ENCODE measurements around the gene ITGAV.

Gene ITGAV

GRCh38 chr2:186617771-186618170 is 27.9 kb downstream of the ITGAV start:
- TF ChIP-seq CTCF (IDR thresholded peaks at IDR 0.05; ENCODE audit: low read depth, low read length, missing control alignments), result no peak
- H3K4me3 ChIP-seq (replicated peaks; ENCODE audit: low read depth, low read length), result no peak overlapping the region
- no peak for DNase-seq (ENCODE audit: extremely low read depth, low read depth)

DNA sequence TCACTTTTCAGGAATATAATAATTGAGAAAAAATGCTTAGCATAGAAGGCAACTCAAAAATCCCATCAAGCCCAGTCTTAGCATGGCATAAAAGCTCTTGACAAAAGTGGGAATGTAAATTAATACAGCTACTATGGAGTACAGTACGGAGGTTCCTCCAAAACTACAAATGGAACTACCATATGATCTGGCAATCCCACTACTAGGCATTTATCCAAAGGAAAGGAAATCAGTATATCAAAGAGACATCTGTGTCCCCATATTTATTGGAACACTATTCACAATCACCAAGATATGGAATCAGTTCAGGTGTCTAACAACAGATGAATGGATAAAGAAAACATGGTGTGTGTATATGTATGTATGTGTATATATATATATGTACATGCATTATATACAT is 28.8 kb downstream of the ITGAV start:
- no peak for TF ChIP-seq CTCF (IDR thresholded peaks at IDR 0.05; ENCODE audit: low read depth, low read length, missing control alignments)
- H3K4me3 ChIP-seq (replicated peaks; ENCODE audit: low read depth, low read length), result no peak overlapping the region
- no peak for DNase-seq (ENCODE audit: extremely low read depth, low read depth)

DNA sequence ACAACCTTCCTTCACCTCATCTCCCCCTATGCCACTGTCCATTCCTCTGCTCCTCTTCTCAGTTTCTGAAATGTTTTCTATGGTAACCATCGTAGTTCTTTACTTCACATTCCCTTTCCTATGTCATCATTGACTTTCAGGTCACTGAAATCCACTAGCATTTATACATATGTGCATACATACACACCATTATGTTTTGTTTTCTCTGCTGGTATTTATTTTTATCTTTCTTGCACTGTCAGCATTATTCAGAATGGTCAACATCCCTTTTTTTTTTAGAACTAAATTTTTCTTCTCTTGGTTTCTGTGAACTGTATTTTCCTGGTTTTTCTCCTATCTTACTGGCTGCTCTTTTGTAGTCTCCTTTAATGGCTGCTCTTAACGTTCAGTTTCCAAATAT is 33.2 kb downstream of the ITGAV start:
- no peak for DNase-seq (ENCODE audit: extremely low read depth, low read depth)
- TF ChIP-seq CTCF (IDR thresholded peaks at IDR 0.05; ENCODE audit: low read depth, low read length, missing control alignments), result no peak
- H3K4me3 ChIP-seq (replicated peaks; ENCODE audit: low read depth, low read length), result no peak overlapping the region

DNA sequence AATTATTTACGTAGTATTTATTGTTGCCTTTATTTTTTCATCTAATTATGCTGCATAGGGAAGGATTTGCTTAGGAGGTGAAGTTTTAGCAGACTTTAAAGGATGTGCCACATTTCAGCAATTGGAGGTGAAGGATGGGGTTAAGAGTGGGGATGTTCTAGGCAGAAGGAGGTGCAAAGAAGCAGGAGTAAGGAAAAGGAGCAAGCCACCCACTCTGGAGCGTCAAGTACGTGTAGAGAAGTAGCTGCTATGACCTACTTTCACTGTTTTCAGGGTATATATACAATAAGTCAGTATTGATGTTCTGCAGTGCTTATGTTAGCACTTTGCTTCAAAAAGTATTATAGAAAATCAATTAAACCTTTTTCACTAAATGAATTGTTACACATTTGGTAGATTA is 34.4 kb downstream of the ITGAV start:
- TF ChIP-seq CTCF (IDR thresholded peaks at IDR 0.05; ENCODE audit: low read depth, low read length, missing control alignments), result no peak
- DNase-seq (ENCODE audit: extremely low read depth, low read depth), result no peak
- H3K4me3 ChIP-seq (replicated peaks; ENCODE audit: low read depth, low read length), result no peak overlapping the region

DNA sequence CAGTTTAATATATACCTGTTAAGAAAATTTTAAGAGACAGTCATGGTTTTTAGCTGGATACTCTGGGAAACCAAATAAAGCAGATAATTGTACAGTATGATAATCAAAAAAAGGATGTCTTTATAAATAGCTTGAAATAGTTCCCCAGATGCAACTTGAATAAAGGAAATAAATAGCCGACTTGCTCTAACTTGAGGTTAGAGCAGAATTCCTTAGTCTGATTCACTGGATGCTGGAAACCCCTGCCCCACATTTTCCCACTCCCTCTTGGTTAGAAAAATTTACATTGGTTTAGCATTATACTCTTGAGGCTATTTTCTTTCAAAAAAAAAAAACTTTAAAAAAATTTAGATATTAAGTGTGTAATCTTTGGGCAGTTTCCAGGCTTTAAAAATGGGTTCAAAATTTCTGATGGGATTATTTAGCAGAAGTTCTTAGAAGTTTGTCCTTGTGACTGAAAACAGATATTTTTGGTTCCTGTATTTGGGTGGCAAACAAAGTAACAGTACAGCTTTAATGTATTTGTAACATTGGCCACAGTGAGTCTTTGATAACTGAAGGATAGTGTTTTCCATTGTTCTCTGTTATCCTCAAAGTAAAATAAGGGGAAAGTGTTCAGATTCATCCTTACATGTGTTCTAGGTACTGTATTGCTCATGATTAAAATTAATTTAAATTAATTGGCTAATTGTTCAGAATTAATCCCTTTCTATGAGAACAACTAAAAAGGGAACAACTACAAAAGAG is 39.6 kb downstream of the ITGAV start:
- no peak for DNase-seq (ENCODE audit: extremely low read depth, low read depth)
- TF ChIP-seq CTCF (IDR thresholded peaks at IDR 0.05; ENCODE audit: low read depth, low read length, missing control alignments), result no peak

DNA sequence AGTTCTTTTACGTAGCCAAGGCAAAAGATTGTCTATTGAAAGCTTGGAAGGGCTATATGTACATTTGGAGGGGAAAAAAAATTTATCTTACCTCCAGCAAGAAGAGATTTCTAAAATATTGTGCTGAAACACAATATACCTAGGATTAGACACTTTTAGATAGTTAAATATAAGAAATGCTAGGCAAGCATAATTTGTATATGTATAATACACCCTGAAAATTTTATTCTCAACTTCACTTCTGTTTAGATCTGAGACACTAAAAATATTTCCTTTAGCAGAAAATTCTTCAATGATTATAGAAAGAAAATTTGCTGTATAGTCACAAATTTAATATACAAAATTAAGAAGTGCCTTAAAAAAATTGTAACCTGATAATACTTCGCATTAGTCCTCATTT is 42.6 kb downstream of the ITGAV start:
- DNase-seq (ENCODE audit: extremely low read depth, low read depth), result no peak
- TF ChIP-seq CTCF (IDR thresholded peaks at IDR 0.05; ENCODE audit: low read depth, low read length, missing control alignments), result no peak
- H3K4me3 ChIP-seq (replicated peaks; ENCODE audit: low read depth, low read length), result no peak overlapping the region

More for the DNA sequence above, 39.6 kb downstream of the ITGAV start:
- H3K4me3 ChIP-seq (replicated peaks; ENCODE audit: low read depth, low read length), result no peak overlapping the region

DNA sequence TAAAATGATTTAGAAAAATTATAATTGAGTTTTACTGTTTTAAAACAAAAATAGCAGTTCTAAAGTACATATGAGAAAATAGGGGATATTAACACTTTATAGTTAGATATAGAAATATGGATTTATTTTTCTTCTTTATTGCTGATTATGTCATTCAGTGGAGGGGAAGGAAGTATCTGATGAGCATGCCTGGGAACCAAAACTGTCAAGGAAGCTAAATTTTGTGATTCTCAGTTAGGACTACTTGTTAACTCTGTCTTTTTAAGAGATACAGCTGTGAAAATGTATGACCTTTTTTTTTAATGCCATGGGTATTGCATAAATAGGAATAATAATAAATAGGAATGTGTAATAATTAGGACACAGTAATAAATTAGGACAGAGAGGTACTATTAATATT is 44.8 kb downstream of the ITGAV start:
- no peak for DNase-seq (ENCODE audit: extremely low read depth, low read depth)
- no peak for TF ChIP-seq CTCF (IDR thresholded peaks at IDR 0.05; ENCODE audit: low read depth, low read length, missing control alignments)
- H3K4me3 ChIP-seq (replicated peaks; ENCODE audit: low read depth, low read length), result no peak overlapping the region
